Measurements from ENCODE around the gene TNFAIP8L3.
"Not testable (repeated sequence)": the region's sequence is repeated elsewhere in the genome, so short reads cannot be mapped to it uniquely, and the experiment has no call there.

The TNFAIP8L3 gene

GRCh38 chr15:51094606-51095569, at the start of gene TNFAIP8L3:
Gene TNFAIP8L3, minus strand, starts transcription at chr15:51094906. Its CDS starts 311 bp downstream, at chr15:51094595.
- DNase-seq (ENCODE audit: low read depth) = no peak

GRCh38 chr15:51144021-51144532, 49.4 kb upstream of the TNFAIP8L3 start:
- DNase-seq (ENCODE audit: low read depth) = no peak

GRCh38 chr15:51140347-51140746, 45.6 kb upstream of the TNFAIP8L3 start:
- not testable (repeated sequence) for DNase-seq (ENCODE audit: low read depth)

- no peak for DNase-seq (ENCODE audit: low read depth)
Observed at GRCh38 chr15:51139091-51139490, 44.4 kb upstream of the TNFAIP8L3 start.

- no peak for DNase-seq (ENCODE audit: low read depth)
Observed at GRCh38 chr15:51137880-51138430, 43.2 kb upstream of the TNFAIP8L3 start.

GRCh38 chr15:51137024-51137423, 42.3 kb upstream of the TNFAIP8L3 start:
- DNase-seq (ENCODE audit: low read depth) = no peak

GRCh38 chr15:51135276-51135675, 40.6 kb upstream of the TNFAIP8L3 start:
- no peak for DNase-seq (ENCODE audit: low read depth)

- no peak for DNase-seq (ENCODE audit: low read depth)
Observed at GRCh38 chr15:51134416-51135199, 39.9 kb upstream of the TNFAIP8L3 start.

- no peak for DNase-seq (ENCODE audit: low read depth)
Observed at GRCh38 chr15:51133140-51133765, 38.5 kb upstream of the TNFAIP8L3 start.

- no peak for DNase-seq (ENCODE audit: low read depth)
Observed at GRCh38 chr15:51132384-51133139, 37.9 kb upstream of the TNFAIP8L3 start.

GRCh38 chr15:51131596-51132290, 37.0 kb upstream of the TNFAIP8L3 start:
- DNase-seq (ENCODE audit: low read depth) = no peak

- no peak for DNase-seq (ENCODE audit: low read depth)
Observed at GRCh38 chr15:51130344-51130743, 35.6 kb upstream of the TNFAIP8L3 start.

GRCh38 chr15:51129535-51130188, 35.0 kb upstream of the TNFAIP8L3 start:
- no peak for DNase-seq (ENCODE audit: low read depth)

GRCh38 chr15:51128701-51129100, 34.0 kb upstream of the TNFAIP8L3 start:
- no peak for DNase-seq (ENCODE audit: low read depth)

- DNase-seq (ENCODE audit: low read depth) = no peak
Observed at GRCh38 chr15:51126842-51127241, 32.1 kb upstream of the TNFAIP8L3 start.

- DNase-seq (ENCODE audit: low read depth) = not testable (repeated sequence)
Observed at GRCh38 chr15:51123002-51123401, 28.3 kb upstream of the TNFAIP8L3 start.

- no peak for DNase-seq (ENCODE audit: low read depth)
Observed at GRCh38 chr15:51121631-51122225, 27.0 kb upstream of the TNFAIP8L3 start.

GRCh38 chr15:51121118-51121517, 26.4 kb upstream of the TNFAIP8L3 start:
- DNase-seq (ENCODE audit: low read depth) = no peak

GRCh38 chr15:51119120-51119519, 24.4 kb upstream of the TNFAIP8L3 start:
- no peak for DNase-seq (ENCODE audit: low read depth)

Measured in activated T-helper 9 cell treated with anti-CD3 and anti-CD28 coated beads, Interleukin-2, amount 50 U/mL, for 16 hours (primary cell).